Caco-2 (cell line): ENCODE results near the gene RRP9. TPM values are rescaled to one million over a fixed set of nuclear protein-coding genes. Genes with fewer than 3 reads are reported as not detected.

Experiments
- BruUV-seq: library from RNA; stranded (reverse); fragments of 400-500 nt; replicated peaks from 2 replicates; lab custom pipeline; 2021; lab: Mats Ljungman, UMichigan
- CTCF ChIA-PET: fragments of 300-600 bp; sonication (Branson Sonifier 250); formaldehyde crosslinking; loops from one replicate; lab custom pipeline; 2022; ENCODE audit warnings: antibody characterized with exemption; lab: Charles Lee
- POLR2A ChIA-PET: fragments of 300-600 bp; sonication (Branson Sonifier 250); formaldehyde crosslinking; loops from one replicate; lab custom pipeline; 2022; ENCODE audit warnings: antibody characterized with exemption; lab: Charles Lee
- DNase-seq, 2 experiments: peaks; one replicate each; pipeline versions ENCODE4 v3.0.0 to v3.0.0-alpha.2; 2020 to 2022
- H3K27me3 ChIP-seq: replicated peaks from 2 replicates; pipeline ENCODE4 v1.6.0; 2011; ENCODE audit warnings: low read length; ENCODE audit not compliant: control insufficient read depth, insufficient read depth
- H3K36me3 ChIP-seq: 2 replicates; pipeline ENCODE4 v1.5.1; 2011; ENCODE audit warnings: low read length; ENCODE audit not compliant: control insufficient read depth, insufficient read depth
- H3K4me1 ChIP-seq: fragments of 250-450 bp; sonication (Bioruptor Pico); 2 replicates; pipeline ENCODE4 v1.5.1; 2020; ENCODE audit warnings: mild to moderate bottlenecking
- H3K4me3 ChIP-seq: 2 replicates; pipeline ENCODE4 v1.5.1; 2011; ENCODE audit warnings: low read depth, mild to moderate bottlenecking, control low read depth, low read length
- H3K9me3 ChIP-seq: fragments of 250-450 bp; sonication (Bioruptor Pico); 2 replicates; pipeline ENCODE4 v1.5.1; 2020; ENCODE audit warnings: mild to moderate bottlenecking, moderate library complexity
- H3K27ac Mint-ChIP-seq: one replicate; pipeline ENCODE4 v1.8.0; 2022; ENCODE audit warnings: mixed read lengths; ENCODE audit not compliant: unreplicated experiment
- H3K27me3 Mint-ChIP-seq: one replicate; pipeline ENCODE4 v1.8.0; 2022; ENCODE audit warnings: mixed read lengths; ENCODE audit not compliant: insufficient read depth, unreplicated experiment
- H3K36me3 Mint-ChIP-seq: one replicate; pipeline ENCODE4 v1.8.0; 2022; ENCODE audit warnings: mild to moderate bottlenecking, mixed read lengths; ENCODE audit not compliant: insufficient read depth, unreplicated experiment
- H3K4me1 Mint-ChIP-seq: one replicate; pipeline ENCODE4 v1.8.0; 2022; ENCODE audit warnings: low read depth, mixed read lengths; ENCODE audit not compliant: unreplicated experiment
- H3K4me3 Mint-ChIP-seq: one replicate; pipeline ENCODE4 v1.8.0; 2022; ENCODE audit warnings: mild to moderate bottlenecking, moderate library complexity, mixed read lengths; ENCODE audit not compliant: unreplicated experiment
- H3K9me3 Mint-ChIP-seq: one replicate; pipeline ENCODE4 v1.8.0; 2022; ENCODE audit warnings: mixed read lengths; ENCODE audit not compliant: unreplicated experiment
- intact Hi-C: fragments of 100-400 bp; cut with micrococcal nuclease; formaldehyde crosslinking; loops from one replicate; pipeline ENCODE4 v1.10.0; 2022; ENCODE audit not compliant: unreplicated experiment
- total RNA-seq: library from RNA; stranded (reverse); gene quantifications from 2 replicates; pipeline ENCODE4 v1.2.3, GENCODE V29; 2022
- TF ChIP-seq, protein P1 (sequence below), 2 experiments: fragments of 200-600 bp in 1 of 2; IDR thresholded peaks; 1 replicate in 1 of 2; 2 replicates in 1 of 2; pipeline versions ENCODE4 v1.5.1 to v1.8.0; 2011 to 2022; ENCODE audit warnings: antibody characterized with exemption in 1 of 2, control low read depth in 1 of 2, inconsistent platforms in 1 of 2, low read depth in 1 of 2, low read length in 1 of 2, mild to moderate bottlenecking in 1 of 2, moderate library complexity in 1 of 2; ENCODE audit not compliant: insufficient read depth in 1 of 2, severe bottlenecking in 1 of 2, unreplicated experiment in 1 of 2

The RRP9 gene
- total RNA-seq, 1 experiment from 2014 or later: 39.1 TPM

DNA sequence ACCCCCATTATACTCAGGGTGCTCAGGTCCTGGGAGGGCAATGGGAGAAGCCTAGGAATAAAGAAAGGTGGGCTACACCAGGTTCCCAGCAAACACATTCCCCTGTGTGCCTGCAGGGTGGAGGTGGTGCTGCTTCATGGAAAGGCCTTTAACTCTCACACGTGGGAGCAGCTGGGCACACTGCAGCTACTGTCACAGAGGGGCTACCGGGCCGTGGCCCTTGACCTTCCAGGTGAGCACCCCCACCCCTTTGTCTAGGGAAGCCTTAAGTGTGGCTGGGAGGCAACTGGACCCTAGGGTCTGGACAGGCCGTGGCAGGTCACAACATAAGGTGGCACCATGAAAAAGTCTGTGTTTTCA lies 36.4 kb upstream of the RRP9 start:
- Mint-ChIP-seq H3K9me3 (no peaks in the 10 kb centered on the region), H3K27me3 (no peaks in the 10 kb centered on the region), H3K4me1 (peaks cover 7% of the 10 kb centered on the region), H3K27ac (no peak overlapping the region), H3K4me3 (no peak overlapping the region), H3K36me3 (peaks cover 27% of the 10 kb centered on the region)
- intact Hi-C loops: no loop called here
- CTCF ChIA-PET: no interaction called here
- Histone ChIP-seq H3K27me3 (no peaks in the 10 kb centered on the region), H3K4me1 (peaks cover 24% of the 10 kb centered on the region), H3K4me3 (no peak overlapping the region), H3K9me3 (no peaks in the 10 kb centered on the region), H3K36me3 (no peaks in the 10 kb centered on the region)
- no peak for DNase-seq
- POLR2A ChIA-PET: no interaction called here
- TF ChIP-seq, protein P1, sequence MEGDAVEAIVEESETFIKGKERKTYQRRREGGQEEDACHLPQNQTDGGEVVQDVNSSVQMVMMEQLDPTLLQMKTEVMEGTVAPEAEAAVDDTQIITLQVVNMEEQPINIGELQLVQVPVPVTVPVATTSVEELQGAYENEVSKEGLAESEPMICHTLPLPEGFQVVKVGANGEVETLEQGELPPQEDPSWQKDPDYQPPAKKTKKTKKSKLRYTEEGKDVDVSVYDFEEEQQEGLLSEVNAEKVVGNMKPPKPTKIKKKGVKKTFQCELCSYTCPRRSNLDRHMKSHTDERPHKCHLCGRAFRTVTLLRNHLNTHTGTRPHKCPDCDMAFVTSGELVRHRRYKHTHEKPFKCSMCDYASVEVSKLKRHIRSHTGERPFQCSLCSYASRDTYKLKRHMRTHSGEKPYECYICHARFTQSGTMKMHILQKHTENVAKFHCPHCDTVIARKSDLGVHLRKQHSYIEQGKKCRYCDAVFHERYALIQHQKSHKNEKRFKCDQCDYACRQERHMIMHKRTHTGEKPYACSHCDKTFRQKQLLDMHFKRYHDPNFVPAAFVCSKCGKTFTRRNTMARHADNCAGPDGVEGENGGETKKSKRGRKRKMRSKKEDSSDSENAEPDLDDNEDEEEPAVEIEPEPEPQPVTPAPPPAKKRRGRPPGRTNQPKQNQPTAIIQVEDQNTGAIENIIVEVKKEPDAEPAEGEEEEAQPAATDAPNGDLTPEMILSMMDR (IDR thresholded peaks at IDR 0.05; ENCODE audit: insufficient read depth in 1 of 2, low read depth in 1 of 2, low read length in 1 of 2, severe bottlenecking in 1 of 2, unreplicated experiment in 1 of 2): no peak
- no TSS peak for BruUV-seq

DNA sequence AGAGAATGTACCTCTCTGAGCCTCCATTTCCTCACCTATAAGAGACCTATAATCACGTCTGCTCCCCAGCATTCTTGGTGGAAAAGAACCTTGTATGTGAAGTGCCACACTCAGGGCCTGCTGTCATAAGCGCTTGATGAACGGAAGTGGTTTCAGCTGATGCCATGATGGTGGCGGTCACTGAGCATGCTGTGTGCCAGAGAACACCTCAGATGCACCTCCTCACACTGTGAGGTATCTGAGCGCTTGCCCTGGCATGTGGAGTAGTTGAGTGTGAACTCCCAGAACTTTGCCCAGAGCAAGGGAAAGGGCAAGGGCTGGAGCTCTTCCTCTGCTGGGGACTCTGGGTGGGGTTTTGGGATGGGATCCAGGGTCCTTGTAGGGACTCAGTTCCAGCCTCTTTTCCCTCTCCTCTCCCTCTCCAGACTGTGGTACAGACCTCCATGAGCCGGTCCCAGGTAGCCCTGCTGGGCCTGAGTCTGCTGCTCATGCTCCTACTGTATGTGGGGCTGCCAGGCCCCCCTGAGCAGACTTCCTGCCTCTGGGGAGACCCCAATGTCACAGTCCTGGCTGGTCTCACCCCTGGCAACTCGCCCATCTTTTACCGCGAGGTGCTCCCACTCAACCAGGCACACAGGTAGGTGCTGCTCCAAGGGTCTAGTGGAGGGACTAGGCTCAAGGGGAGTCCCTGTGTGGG lies 35.9 kb upstream of the RRP9 start:
- peaks cover 22% of the 10 kb centered on the region for H3K36me3 Mint-ChIP-seq
- BruUV-seq: no TSS peak
- no peaks in the 10 kb centered on the region for H3K9me3 Mint-ChIP-seq
- no peak overlapping the region for H3K27ac Mint-ChIP-seq
- H3K4me1 Mint-ChIP-seq: peaks cover 7% of the 10 kb centered on the region
- CTCF ChIA-PET: interaction anchor here (0.5 kb wide), 1 partner anchor 35 kb away, joined by 3 read pairs; no protein-coding TSS in a partner anchor
- Histone ChIP-seq H3K9me3 (no peaks in the 10 kb centered on the region), H3K4me3 (no peak overlapping the region), H3K36me3 (no peaks in the 10 kb centered on the region), H3K4me1 (peaks cover 24% of the 10 kb centered on the region), H3K27me3 (no peaks in the 10 kb centered on the region)
- DNase-seq: no peak
- no peak overlapping the region for H3K4me3 Mint-ChIP-seq
- H3K27me3 Mint-ChIP-seq: no peaks in the 10 kb centered on the region
- TF ChIP-seq, protein P1 (IDR thresholded peaks at IDR 0.05; ENCODE audit: insufficient read depth in 1 of 2, low read depth in 1 of 2, low read length in 1 of 2, severe bottlenecking in 1 of 2, unreplicated experiment in 1 of 2): no peak
- POLR2A ChIA-PET: no interaction called here
- intact Hi-C loops: no loop called here

DNA sequence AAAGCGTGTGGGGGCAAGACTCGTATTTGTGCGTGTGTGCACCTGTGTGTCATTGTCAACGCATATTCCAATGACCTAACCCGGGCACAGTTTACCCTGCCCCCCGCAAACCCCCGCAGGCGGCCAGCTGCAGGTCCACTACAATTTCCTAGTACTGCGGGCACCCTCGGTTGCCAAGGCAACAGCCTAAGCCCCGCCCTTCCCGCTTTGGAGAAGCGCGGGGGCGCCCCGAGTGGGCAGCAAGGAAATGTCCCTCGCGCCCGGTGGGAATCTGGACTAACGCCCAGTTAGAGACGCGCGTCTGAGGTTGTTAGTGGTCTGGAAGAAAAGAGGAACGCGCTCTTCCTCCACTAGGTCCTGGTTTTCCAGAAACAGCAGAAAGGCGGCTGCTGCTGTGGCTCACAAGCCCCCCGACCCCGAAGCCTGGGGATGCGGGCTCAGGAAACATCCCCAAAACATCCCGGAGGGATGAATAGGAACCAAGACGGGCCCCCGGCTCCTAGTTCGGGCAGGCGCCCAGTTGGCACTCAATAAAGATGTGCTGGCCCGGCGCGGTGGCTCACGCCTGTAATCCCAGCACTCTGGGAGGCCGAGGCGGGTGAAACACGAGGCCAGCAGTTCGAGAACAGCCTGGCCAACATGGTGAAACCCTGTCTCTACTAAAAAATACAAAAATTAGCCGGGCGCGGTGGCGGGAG lies 34.3 kb upstream of the RRP9 start:
- Histone ChIP-seq H3K4me3 (peak overlapping the region; percentile 71), H3K9me3 (no peaks in the 10 kb centered on the region), H3K4me1 (peaks cover 12% of the 10 kb centered on the region), H3K36me3 (no peaks in the 10 kb centered on the region), H3K27me3 (no peaks in the 10 kb centered on the region)
- Mint-ChIP-seq H3K27me3 (no peaks in the 10 kb centered on the region), H3K4me1 (peaks cover 7% of the 10 kb centered on the region), H3K27ac (peak overlapping the region; percentile 74), H3K36me3 (peaks cover 17% of the 10 kb centered on the region), H3K9me3 (no peaks in the 10 kb centered on the region), H3K4me3 (peak overlapping the region; percentile 91)
- peak in 1 of 2 experiments; percentile 59 for DNase-seq
- POLR2A ChIA-PET: no interaction called here
- TF ChIP-seq, protein P1 (IDR thresholded peaks at IDR 0.05; ENCODE audit: insufficient read depth in 1 of 2, low read depth in 1 of 2, low read length in 1 of 2, severe bottlenecking in 1 of 2, unreplicated experiment in 1 of 2): peak in 1 of 2 experiments; percentile 19
- intact Hi-C loops: loop anchor here (2.0 kb wide), 1 partner anchor 23 kb away; no protein-coding TSS in a partner anchor
- CTCF ChIA-PET: no interaction called here
- BruUV-seq: no TSS peak
